ENCODE results near the gene THPO. TPM values are rescaled to one million over a fixed set of nuclear protein-coding genes. Genes with fewer than 3 reads are reported as not detected.
A peak's percentile ranks its signal among the peaks of the same experiment; 100 is the strongest.

Gene THPO
- total and polyA plus RNA-seq, 2 donors (not counting 1 experiment from before 2014, with no cell fraction given): not detected

DNA sequence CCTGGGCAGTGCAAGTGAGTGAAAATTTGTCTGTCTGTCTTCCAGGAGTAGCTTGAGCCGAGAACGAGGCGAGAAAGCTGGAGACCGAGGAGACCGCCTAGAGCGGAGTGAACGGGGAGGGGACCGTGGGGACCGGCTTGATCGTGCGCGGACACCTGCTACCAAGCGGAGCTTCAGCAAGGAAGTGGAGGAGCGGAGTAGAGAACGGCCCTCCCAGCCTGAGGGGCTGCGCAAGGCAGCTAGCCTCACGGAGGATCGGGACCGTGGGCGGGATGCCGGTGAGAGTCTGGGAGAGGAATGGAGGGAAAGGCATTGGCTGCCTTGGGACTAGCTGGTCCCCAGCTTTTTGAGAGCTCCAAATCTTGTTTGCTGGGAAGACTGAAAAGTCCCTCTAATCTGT lies 50.8 kb downstream of the THPO start:
- Histone ChIP-seq H3K27ac (ENCODE audit: low read length in 2 of 2) (no peak overlapping the region), H2AFZ (ENCODE audit: insufficient read depth, low read depth, low read length, poor library complexity, severe bottlenecking) (no peak overlapping the region), H3K4me2 (replicated peaks; ENCODE audit: low read depth, low read length, poor library complexity, severe bottlenecking) (no peak overlapping the region), H3K36me3 (replicated peaks in 1 of 2; ENCODE audit: control extremely low read depth in 1 of 2, control insufficient read depth in 1 of 2, extremely low read depth in 1 of 2, insufficient read depth in 2 of 2, low read length in 1 of 2) (peaks cover 8 to 90% of the 10 kb centered on the region in 2 experiments), H3K4me3 (ENCODE audit: control extremely low read depth in 1 of 5, extremely low read depth in 1 of 5, insufficient read depth in 1 of 5, low read depth in 2 of 5, low read length in 4 of 5) (no peak overlapping the region), H3K79me2 (ENCODE audit: control insufficient read depth, insufficient read depth, low read length) (no peaks in the 10 kb centered on the region), H3K27me3 (replicated peaks in 1 of 4; ENCODE audit: control extremely low read depth in 1 of 4, control insufficient read depth in 3 of 4, insufficient read depth in 4 of 4, low read length in 3 of 4) (no peaks in the 10 kb centered on the region), H3K4me1 (ENCODE audit: control insufficient read depth in 2 of 2, insufficient read depth in 2 of 2, low read length in 2 of 2) (no peaks in the 10 kb centered on the region), H3K9me3 (ENCODE audit: control extremely low read depth in 1 of 3, control insufficient read depth in 2 of 3, insufficient read depth in 1 of 3, low read length in 2 of 3) (no peaks in the 10 kb centered on the region), H4K20me1 (ENCODE audit: control insufficient read depth, insufficient read depth, low read length, poor library complexity, severe bottlenecking) (peaks cover 16% of the 10 kb centered on the region), H3K9ac (ENCODE audit: low read length) (no peak overlapping the region)
- Mint-ChIP-seq H3K27ac (peak overlapping the region; percentile 6), H3K9me3 (ENCODE audit: insufficient read depth) (no peaks in the 10 kb centered on the region), H3K27me3 (no peaks in the 10 kb centered on the region), H3K4me3 (no peak overlapping the region), H3K4me1 (no peaks in the 10 kb centered on the region)
- ATAC-seq (ENCODE audit: low read depth) (no peak), DNase-seq (no peak)
- POLR2A ChIA-PET: no interaction called here
- intact Hi-C loops (cut with micrococcal nuclease): no loop called here
- WGBS (ENCODE audit: insufficient coverage): 98% methylated on average over 17 of the region's 21 CpGs
- CTCF ChIA-PET: interaction anchor here (1.5 kb wide), 1 partner anchor 24 kb away, joined by 4 read pairs; no protein-coding TSS in a partner anchor
- TF ChIP-seq, protein P1, sequence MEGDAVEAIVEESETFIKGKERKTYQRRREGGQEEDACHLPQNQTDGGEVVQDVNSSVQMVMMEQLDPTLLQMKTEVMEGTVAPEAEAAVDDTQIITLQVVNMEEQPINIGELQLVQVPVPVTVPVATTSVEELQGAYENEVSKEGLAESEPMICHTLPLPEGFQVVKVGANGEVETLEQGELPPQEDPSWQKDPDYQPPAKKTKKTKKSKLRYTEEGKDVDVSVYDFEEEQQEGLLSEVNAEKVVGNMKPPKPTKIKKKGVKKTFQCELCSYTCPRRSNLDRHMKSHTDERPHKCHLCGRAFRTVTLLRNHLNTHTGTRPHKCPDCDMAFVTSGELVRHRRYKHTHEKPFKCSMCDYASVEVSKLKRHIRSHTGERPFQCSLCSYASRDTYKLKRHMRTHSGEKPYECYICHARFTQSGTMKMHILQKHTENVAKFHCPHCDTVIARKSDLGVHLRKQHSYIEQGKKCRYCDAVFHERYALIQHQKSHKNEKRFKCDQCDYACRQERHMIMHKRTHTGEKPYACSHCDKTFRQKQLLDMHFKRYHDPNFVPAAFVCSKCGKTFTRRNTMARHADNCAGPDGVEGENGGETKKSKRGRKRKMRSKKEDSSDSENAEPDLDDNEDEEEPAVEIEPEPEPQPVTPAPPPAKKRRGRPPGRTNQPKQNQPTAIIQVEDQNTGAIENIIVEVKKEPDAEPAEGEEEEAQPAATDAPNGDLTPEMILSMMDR (IDR thresholded peaks at IDR 0.05): no peak

DNA sequence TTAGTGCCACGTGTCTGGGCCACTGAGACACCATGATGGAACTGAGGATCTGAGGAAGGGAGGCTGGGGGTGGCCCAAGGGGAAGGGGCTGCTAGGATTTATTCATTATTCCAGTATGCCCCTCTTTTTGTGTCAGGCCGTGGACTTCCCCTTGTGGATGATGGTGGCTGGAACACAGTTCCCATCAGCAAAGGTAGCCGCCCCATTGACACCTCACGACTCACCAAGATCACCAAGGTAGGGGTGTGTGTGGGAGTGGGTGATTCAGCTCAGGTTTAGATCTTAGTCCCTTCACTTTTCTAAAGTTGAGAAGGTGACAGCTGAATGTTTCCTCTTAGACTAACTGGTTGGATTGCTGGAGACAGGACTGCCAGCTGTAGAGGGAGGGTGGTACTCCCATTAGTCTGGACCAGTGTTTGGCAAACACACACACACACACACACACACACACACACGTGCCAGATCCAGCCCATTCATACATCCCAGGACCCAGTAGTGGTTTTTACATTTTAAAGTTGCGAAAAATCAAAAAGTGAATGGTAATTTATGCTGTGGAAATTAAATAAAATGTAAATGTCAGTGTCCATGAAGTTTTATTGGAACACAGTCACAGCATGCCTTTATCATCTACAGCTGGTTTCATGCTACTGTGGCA lies 52.2 kb downstream of the THPO start:
- H3K27ac ChIP-seq (ENCODE audit: low read length in 2 of 2): no peak overlapping the region
- no peaks in the 10 kb centered on the region for H3K4me1 ChIP-seq (ENCODE audit: control insufficient read depth in 2 of 2, insufficient read depth in 2 of 2, low read length in 2 of 2)
- TF ChIP-seq, protein P1 (IDR thresholded peaks at IDR 0.05): no peak
- H3K9ac ChIP-seq (ENCODE audit: low read length): no peak overlapping the region
- no peaks in the 10 kb centered on the region for H3K27me3 Mint-ChIP-seq
- H3K4me3 Mint-ChIP-seq: no peak overlapping the region
- CTCF ChIA-PET: interaction anchor here (1.5 kb wide), 1 partner anchor 25 kb away, joined by 4 read pairs; no protein-coding TSS in a partner anchor
- H2AFZ ChIP-seq (ENCODE audit: insufficient read depth, low read depth, low read length, poor library complexity, severe bottlenecking): no peak overlapping the region
- WGBS (ENCODE audit: insufficient coverage): 60% methylated on average over 1 of the region's 6 CpGs
- H3K4me2 ChIP-seq (replicated peaks; ENCODE audit: low read depth, low read length, poor library complexity, severe bottlenecking): no peak overlapping the region
- ATAC-seq (ENCODE audit: low read depth) (no peak), DNase-seq (no peak)
- intact Hi-C loops (cut with micrococcal nuclease): no loop called here
- H3K9me3 Mint-ChIP-seq (ENCODE audit: insufficient read depth): no peaks in the 10 kb centered on the region
- H3K4me3 ChIP-seq (ENCODE audit: control extremely low read depth in 1 of 5, extremely low read depth in 1 of 5, insufficient read depth in 1 of 5, low read depth in 2 of 5, low read length in 4 of 5): no peak overlapping the region
- no peaks in the 10 kb centered on the region for H3K79me2 ChIP-seq (ENCODE audit: control insufficient read depth, insufficient read depth, low read length)
- H3K27me3 ChIP-seq (replicated peaks in 1 of 4; ENCODE audit: control extremely low read depth in 1 of 4, control insufficient read depth in 3 of 4, insufficient read depth in 4 of 4, low read length in 3 of 4): no peaks in the 10 kb centered on the region
- H3K4me1 Mint-ChIP-seq: no peaks in the 10 kb centered on the region
- H3K9me3 ChIP-seq (ENCODE audit: control extremely low read depth in 1 of 3, control insufficient read depth in 2 of 3, insufficient read depth in 1 of 3, low read length in 2 of 3): no peaks in the 10 kb centered on the region
- POLR2A ChIA-PET: no interaction called here
- H4K20me1 ChIP-seq (ENCODE audit: control insufficient read depth, insufficient read depth, low read length, poor library complexity, severe bottlenecking): peaks cover 27% of the 10 kb centered on the region
- H3K36me3 ChIP-seq (replicated peaks in 1 of 2; ENCODE audit: control extremely low read depth in 1 of 2, control insufficient read depth in 1 of 2, extremely low read depth in 1 of 2, insufficient read depth in 2 of 2, low read length in 1 of 2): peaks cover 6 to 90% of the 10 kb centered on the region in 2 experiments
- peak overlapping the region; percentile 37 for H3K27ac Mint-ChIP-seq
